HUES6 (cell line): Measurements from ENCODE around the gene MEGF8.

Experiments
- H3K27ac ChIP-seq: 2 replicates; pipeline ENCODE4 v1.7.0; 2013; ENCODE audit warnings: low read depth, mild to moderate bottlenecking, low read length, inconsistent platforms
- H3K27me3 ChIP-seq: 2 replicates; pipeline ENCODE4 v1.6.1; 2013; ENCODE audit warnings: low read length; ENCODE audit not compliant: control insufficient read depth, insufficient read depth
- H3K36me3 ChIP-seq: 2 replicates; pipeline ENCODE4 v1.6.1; 2013; ENCODE audit warnings: low read length; ENCODE audit not compliant: control insufficient read depth, insufficient read depth
- H3K4me1 ChIP-seq: 2 replicates; pipeline ENCODE4 v1.6.1; 2013; ENCODE audit warnings: low read length; ENCODE audit not compliant: control insufficient read depth, insufficient read depth
- H3K4me3 ChIP-seq: 2 replicates; pipeline ENCODE4 v1.5.1; 2013; ENCODE audit warnings: low read depth, low read length
- H3K9ac ChIP-seq: one replicate; pipeline ENCODE4 v1.6.1; 2013; ENCODE audit warnings: mild to moderate bottlenecking, low read length
- H3K9me3 ChIP-seq: 2 replicates; pipeline ENCODE4 v1.6.1; 2013; ENCODE audit warnings: low read depth, low read length; ENCODE audit not compliant: control insufficient read depth, insufficient read depth

Gene MEGF8

GRCh38 chr19:42293540-42293939, 31.9 kb upstream of the MEGF8 start:
- no peaks in the 10 kb centered on the region for H3K27me3 ChIP-seq
- no peak overlapping the region for H3K27ac ChIP-seq
- H3K36me3 ChIP-seq, result peaks cover 77% of the 10 kb centered on the region
- H3K4me3 ChIP-seq, result no peak overlapping the region
- H3K9ac ChIP-seq, result no peak overlapping the region
- H3K4me1 ChIP-seq, result peaks cover 15% of the 10 kb centered on the region
- H3K9me3 ChIP-seq, result no peaks in the 10 kb centered on the region

- Histone ChIP-seq H3K27me3 (no peaks in the 10 kb centered on the region), H3K27ac (no peak overlapping the region), H3K4me3 (no peak overlapping the region), H3K9ac (no peak overlapping the region), H3K36me3 (peaks cover 73% of the 10 kb centered on the region), H3K9me3 (no peaks in the 10 kb centered on the region), H3K4me1 (peaks cover 15% of the 10 kb centered on the region)
These were observed 31.5 kb upstream of the MEGF8 start for GRCh38 chr19:42293948-42294347.

GRCh38 chr19:42294471-42295137, 30.8 kb upstream of the MEGF8 start:
- no peak overlapping the region for H3K9ac ChIP-seq

GRCh38 chr19:42295342-42295741, 30.1 kb upstream of the MEGF8 start:
- H3K27ac ChIP-seq, result no peak overlapping the region
- no peak overlapping the region for H3K9ac ChIP-seq
- no peaks in the 10 kb centered on the region for H3K27me3 ChIP-seq
- peaks cover 65% of the 10 kb centered on the region for H3K36me3 ChIP-seq
- H3K4me3 ChIP-seq, result no peak overlapping the region
- no peaks in the 10 kb centered on the region for H3K9me3 ChIP-seq
- peaks cover 15% of the 10 kb centered on the region for H3K4me1 ChIP-seq

More at GRCh38 chr19:42294471-42295137, 30.8 kb upstream of the MEGF8 start:
- no peaks in the 10 kb centered on the region for H3K27me3 ChIP-seq
- no peak overlapping the region for H3K4me3 ChIP-seq
- peaks cover 66% of the 10 kb centered on the region for H3K36me3 ChIP-seq
- no peaks in the 10 kb centered on the region for H3K9me3 ChIP-seq
- no peak overlapping the region for H3K27ac ChIP-seq
- peaks cover 15% of the 10 kb centered on the region for H3K4me1 ChIP-seq

- Histone ChIP-seq H3K4me3 (no peak overlapping the region), H3K4me1 (peaks cover 10% of the 10 kb centered on the region), H3K9ac (no peak overlapping the region), H3K27me3 (no peaks in the 10 kb centered on the region), H3K9me3 (no peaks in the 10 kb centered on the region), H3K36me3 (peaks cover 59% of the 10 kb centered on the region), H3K27ac (no peak overlapping the region)
These were observed 29.5 kb upstream of the MEGF8 start for GRCh38 chr19:42295831-42296525.

GRCh38 chr19:42297039-42297438, 28.4 kb upstream of the MEGF8 start:
- Histone ChIP-seq H3K9me3 (no peaks in the 10 kb centered on the region), H3K4me1 (peaks cover 7% of the 10 kb centered on the region), H3K27me3 (no peaks in the 10 kb centered on the region), H3K27ac (no peak overlapping the region), H3K4me3 (no peak overlapping the region), H3K9ac (no peak overlapping the region), H3K36me3 (peaks cover 48% of the 10 kb centered on the region)

- Histone ChIP-seq H3K36me3 (peaks cover 12% of the 10 kb centered on the region), H3K27ac (peak within 1 kb of the TSS; percentile 57; the same call in 1 of the 2 replicates), H3K4me3 (peak within 1 kb of the TSS; percentile 99), H3K9ac (peak within 1 kb of the TSS; percentile 89), H3K27me3 (no peaks in the 10 kb centered on the region), H3K4me1 (peaks cover 17% of the 10 kb centered on the region), H3K9me3 (no peaks in the 10 kb centered on the region)
These were observed 23.7 kb upstream of the MEGF8 start, which contains the start of gene PRR19 for GRCh38 chr19:42301646-42302203. PRR19 (plus strand) TSS chr19:42302132; CDS start chr19:42309585, 7,453 bp downstream.

GRCh38 chr19:42303101-42303464, 22.4 kb upstream of the MEGF8 start:
- peak overlapping the region; percentile 99 for H3K4me3 ChIP-seq
- H3K27me3 ChIP-seq, result no peaks in the 10 kb centered on the region
- no peaks in the 10 kb centered on the region for H3K9me3 ChIP-seq
- peaks cover 6% of the 10 kb centered on the region for H3K36me3 ChIP-seq
- 0 out of 2 replicates have a peak overlapping the region, but pooled peaks have one; percentile 57 for H3K27ac ChIP-seq
- H3K4me1 ChIP-seq, result peaks cover 17% of the 10 kb centered on the region
- peak overlapping the region; percentile 57 for H3K9ac ChIP-seq

GRCh38 chr19:42303876-42304275, 21.6 kb upstream of the MEGF8 start:
- Histone ChIP-seq H3K9me3 (no peaks in the 10 kb centered on the region), H3K27ac (no peak overlapping the region), H3K36me3 (peaks cover 6% of the 10 kb centered on the region), H3K9ac (no peak overlapping the region), H3K4me3 (no peak overlapping the region), H3K27me3 (no peaks in the 10 kb centered on the region), H3K4me1 (peaks cover 17% of the 10 kb centered on the region)

GRCh38 chr19:42306646-42307045, 18.8 kb upstream of the MEGF8 start:
- Histone ChIP-seq H3K27me3 (no peaks in the 10 kb centered on the region), H3K36me3 (no peaks in the 10 kb centered on the region)

GRCh38 chr19:42309686-42310085, 15.7 kb upstream of the MEGF8 start:
- Histone ChIP-seq H3K27me3 (peaks cover 25% of the 10 kb centered on the region), H3K9me3 (no peaks in the 10 kb centered on the region), H3K36me3 (no peaks in the 10 kb centered on the region), H3K4me1 (no peaks in the 10 kb centered on the region), H3K4me3 (no peak overlapping the region), H3K27ac (no peak overlapping the region), H3K9ac (no peak overlapping the region)

More at GRCh38 chr19:42306646-42307045, 18.8 kb upstream of the MEGF8 start:
- Histone ChIP-seq H3K27ac (no peak overlapping the region), H3K4me1 (peaks cover 12% of the 10 kb centered on the region), H3K9ac (no peak overlapping the region), H3K9me3 (no peaks in the 10 kb centered on the region), H3K4me3 (no peak overlapping the region)
